DMS53 (cell line): Measurements from ENCODE around the gene MVB12B.
A peak's percentile ranks its signal among the peaks of the same experiment; 100 is the strongest.
"Not testable (repeated sequence)": the region's sequence is repeated elsewhere in the genome, so short reads cannot be mapped to it uniquely, and the experiment has no call there.

Source experiments
- DNase-seq: peaks from one replicate; lab custom pipeline; 2025; lab: John Stamatoyannopoulos, UW

The MVB12B gene, protein sequence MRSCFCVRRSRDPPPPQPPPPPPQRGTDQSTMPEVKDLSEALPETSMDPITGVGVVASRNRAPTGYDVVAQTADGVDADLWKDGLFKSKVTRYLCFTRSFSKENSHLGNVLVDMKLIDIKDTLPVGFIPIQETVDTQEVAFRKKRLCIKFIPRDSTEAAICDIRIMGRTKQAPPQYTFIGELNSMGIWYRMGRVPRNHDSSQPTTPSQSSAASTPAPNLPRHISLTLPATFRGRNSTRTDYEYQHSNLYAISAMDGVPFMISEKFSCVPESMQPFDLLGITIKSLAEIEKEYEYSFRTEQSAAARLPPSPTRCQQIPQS

DNA sequence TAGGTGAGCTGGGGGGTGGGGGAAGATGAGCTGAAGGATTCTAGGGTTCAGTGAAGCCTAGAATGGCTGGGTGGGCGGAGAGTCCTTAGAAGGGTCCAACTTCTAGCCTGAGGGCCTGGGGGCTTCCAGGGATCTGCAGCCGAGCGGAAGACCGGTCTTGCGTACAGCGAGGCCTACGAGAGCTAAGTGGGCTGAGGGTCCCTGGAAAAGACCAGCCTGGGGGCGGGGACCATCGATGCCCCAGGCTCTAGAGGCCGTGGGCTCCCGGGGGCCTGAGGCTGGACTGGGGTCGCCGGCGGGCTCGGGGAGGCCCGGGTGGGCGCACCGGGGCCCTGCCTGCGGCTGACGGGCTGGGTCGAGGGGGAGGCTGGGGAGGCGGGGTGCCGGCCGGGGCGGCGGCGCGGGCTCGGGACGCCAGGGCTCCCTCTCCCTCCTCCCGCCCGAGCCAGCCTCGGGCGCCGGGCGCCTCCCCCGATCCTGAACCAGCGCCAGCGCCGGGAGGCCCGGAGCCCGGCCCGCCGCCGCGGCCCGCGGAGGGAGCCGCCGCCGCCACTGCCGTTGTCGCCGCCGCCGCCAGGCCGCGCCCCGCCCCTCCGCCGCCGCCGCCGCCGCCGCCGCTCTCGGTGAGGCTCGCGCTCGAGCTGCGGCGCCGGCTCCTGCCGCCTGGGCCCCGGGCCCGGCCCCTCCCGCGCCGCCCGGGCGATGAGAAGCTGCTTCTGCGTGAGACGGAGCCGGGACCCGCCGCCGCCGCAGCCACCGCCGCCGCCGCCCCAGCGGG lies at the start of gene MVB12B:
Gene MVB12B, plus strand, starts transcription at position 602 of the 778 bp plus-strand sequence. Its CDS starts 101 bp downstream, at position 703.
- peak; percentile 73 for DNase-seq

DNA sequence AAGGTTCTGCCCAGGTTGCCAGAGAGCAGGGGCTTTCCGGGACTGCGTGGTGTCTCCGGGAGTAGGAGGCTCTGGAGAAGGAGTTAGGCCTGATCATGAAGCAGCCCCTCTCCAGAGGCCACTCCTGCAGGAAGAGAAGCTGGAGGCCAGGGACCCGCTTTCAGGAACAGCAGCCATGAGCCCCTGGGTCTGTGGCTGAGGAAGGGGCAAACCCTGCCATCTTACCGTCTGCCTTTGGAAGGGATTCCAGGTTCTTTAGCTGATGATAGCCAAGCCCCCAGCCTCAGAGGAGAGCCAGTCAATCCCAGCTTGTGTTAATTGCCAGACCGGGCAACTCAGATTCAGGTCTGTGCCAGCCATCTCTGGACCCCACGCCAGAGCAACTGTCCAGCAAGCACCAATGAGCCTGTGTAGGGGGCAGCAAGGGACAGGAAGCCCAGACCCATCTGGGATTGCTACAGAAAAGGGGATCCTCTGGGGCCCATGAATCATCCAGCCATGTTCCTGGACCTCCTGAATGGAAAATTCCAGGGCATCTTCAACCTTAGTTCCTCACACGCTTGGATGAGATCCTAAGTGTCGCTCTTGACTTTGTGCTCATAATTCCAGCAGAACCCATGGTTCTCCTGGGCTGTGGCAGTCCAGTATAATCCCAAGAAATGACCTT lies 42.7 kb upstream of the MVB12B start:
- peak; percentile 16 for DNase-seq

DNA sequence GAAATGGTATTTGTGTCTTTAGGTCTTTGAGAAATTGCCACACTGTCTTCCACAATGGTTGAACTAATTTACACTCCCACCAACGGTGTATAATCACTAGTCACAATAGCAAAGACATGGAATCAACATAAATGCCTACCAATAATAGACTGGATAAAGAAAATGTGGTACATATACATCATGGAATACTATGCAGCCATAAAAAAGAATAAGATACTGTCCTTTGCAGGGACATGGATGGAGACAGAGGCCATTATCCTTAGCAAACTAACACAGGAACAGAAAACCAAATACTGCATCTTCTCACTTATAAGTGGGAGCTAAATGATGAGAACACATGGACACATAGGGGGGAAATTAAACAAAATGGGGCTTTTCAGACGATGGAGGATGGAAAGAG lies 41.0 kb upstream of the MVB12B start:
- not testable (repeated sequence) for DNase-seq

DNA sequence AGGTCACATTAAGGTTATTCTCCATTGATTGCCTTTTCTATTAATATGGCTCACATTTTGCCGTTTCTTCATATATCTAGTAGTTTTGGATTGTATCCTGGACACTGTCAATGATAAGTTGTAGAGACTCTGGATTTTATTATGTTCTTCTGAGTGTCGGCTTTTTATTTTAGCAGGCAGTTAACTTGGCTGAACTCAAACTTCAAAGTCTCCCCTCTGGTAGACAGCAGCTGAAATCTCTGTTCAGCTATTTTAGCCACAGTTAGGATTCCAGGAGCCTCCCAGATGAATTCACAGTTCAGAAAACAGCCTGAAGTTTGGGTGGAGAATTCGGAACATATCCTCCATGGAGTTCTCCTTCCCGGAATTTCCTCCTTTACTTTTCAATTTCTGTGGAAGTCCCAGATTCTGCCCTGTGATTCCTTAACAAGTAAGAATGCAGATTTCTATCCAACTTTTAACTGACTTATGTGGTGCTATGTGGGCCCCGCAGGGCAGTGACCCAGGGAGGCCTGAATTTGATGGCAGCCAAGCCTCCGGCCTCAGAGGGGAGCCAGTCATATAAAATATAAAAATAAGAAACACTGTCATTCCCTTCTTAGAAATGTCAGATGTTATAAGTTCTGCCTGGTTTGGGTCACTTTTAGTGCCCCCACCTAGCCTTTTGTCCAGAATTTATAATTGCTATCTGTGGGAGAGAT lies 39.3 kb upstream of the MVB12B start:
- no peak for DNase-seq

DNA sequence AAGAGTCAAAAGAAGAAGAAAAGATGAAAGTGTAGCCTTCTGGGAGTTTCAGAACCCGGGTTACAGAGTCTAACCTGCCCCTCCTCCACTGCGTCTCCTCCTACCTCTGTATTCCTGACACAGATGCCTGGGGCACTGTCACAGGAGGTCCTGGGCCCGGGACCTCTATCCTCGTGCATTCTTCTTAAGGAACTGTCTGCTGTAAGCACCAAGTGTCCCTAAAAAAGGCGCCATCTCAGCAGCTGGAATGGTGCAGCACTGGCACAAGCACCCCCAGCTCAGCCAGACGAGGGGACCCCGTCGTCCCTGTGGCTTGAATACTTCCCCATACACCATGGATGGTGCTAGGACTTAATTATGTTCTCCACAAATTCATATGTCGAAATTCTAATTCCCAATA lies 35.8 kb upstream of the MVB12B start:
- no peak for DNase-seq

DNA sequence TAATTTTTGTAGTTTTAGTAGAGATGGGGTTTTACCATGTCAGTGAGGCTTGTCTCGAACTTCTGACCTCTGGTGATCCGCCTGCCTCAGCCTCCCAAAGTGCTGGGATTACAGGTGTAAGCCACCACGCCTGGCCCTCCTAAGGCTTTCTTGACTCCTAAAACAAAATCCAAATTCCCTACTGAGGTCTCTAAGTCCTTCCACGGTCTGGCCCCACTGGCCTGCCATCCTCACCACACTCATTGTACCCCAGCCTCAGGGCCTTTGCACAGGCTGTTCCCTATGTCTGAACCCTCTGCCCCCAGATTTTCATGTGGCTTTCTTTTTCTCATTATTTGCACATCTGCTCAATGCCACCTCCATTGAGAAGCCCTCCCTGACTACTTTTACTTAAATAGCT lies 34.7 kb upstream of the MVB12B start:
- DNase-seq: no peak

DNA sequence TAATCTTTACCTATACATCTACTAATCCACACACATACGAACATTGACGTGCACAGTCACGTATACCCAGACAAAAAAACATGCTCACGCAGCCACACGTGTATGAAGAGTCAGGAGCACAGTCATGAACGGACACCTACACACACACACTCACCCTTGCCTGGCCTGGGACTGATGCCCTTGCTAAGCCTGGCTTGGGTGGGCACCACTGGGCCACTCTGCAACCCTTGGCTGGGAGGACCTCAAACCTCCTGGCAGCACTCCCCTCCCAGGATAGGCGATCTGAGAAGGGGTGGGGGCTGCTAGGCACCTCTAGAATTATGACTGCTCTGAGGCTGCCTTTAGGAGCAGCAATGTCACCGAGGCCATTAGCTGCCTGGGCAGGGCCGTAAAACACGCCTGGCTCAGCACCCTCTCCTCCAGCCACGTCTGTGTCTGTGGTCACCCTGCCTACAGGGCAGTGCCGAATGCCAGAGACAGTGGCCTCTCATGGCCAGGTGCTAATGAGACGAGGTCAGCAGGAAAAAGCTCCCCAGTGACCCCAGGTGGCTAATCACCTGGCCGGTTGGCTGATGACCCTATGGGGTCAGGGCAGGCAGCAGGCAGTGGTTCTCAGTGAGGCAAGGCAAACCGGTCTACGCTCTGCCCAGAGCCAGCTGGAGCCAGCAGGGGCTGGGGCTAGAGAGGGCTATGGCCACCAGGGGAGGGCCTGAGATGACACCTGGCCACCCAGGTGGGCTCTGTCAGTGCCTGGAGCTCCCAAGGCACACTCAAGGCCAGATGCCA lies 33.7 kb upstream of the MVB12B start:
- DNase-seq: no peak

DNA sequence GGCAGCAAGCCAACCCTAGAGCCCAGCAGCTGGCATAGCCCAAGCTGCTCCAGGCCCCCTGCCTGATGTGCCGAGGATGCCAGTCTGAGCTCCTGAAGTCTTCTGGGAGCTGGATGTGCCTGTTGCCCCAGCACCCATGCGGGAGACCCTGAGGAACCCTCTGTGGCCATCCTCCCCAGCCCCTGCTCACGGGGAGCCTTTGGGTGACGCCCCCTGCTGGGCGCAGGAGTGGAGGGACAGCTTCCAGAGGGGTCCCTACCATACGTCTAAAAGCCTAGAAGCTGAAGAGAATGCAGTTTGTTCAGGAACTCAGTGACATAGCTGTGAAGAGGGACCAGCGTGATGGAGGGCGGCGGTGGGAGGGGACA lies 33.1 kb upstream of the MVB12B start:
- peak; percentile 12 for DNase-seq

DNA sequence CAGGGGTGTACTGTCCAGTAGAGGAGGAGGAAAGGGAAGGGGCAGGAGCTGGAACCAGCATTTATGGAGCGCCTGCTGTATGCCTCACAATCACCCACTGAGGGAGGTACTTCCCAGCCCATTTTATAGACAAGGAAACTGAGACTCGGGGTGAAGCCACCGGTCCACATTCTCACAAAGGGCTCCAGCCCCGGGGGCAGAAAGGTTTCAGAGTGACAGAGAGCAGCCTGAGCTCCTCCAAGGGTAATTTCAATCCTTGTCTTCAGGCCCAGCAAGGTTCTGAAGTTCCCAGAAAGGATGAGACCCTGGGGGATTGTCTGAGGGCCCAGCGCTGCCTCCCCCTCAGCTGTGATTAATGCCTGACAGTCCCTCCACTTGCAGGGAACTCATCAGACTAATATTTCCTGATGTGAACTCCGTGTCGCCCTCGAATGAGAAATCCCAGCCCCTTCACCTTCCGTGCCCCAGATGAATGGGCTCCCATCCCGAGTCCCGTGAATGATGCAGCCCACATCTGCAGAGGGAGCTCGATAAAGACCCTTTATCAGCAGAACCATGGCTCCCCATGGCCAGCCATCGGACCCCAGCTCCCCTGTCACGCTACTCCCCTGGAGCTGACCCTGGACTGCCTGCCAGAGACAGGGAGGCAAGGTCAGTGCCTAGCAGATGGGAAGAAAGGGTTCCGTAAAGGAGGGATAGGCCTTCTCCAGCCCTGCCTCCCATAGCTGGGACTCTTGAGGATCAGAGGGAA lies 32.1 kb upstream of the MVB12B start:
- DNase-seq: no peak

DNA sequence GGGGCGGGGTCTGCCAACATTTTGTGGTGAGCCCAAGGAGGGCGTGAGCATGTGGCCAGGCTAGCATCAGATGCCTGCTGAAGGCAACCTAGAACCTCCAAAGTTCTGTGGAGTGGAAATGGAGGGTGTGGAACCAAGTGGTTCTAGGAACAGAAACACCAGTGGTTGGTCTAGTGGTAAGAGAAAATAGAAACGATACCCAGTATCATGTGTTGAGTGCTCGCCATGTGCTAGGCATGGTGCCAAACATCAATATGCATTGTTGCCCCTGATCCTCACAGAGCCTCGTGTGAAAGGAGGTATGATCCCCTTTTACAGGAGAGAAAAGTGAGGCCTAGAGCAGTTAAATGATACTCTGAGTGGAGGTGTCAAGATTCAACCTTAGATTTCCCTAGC lies 31.5 kb upstream of the MVB12B start:
- no peak for DNase-seq

DNA sequence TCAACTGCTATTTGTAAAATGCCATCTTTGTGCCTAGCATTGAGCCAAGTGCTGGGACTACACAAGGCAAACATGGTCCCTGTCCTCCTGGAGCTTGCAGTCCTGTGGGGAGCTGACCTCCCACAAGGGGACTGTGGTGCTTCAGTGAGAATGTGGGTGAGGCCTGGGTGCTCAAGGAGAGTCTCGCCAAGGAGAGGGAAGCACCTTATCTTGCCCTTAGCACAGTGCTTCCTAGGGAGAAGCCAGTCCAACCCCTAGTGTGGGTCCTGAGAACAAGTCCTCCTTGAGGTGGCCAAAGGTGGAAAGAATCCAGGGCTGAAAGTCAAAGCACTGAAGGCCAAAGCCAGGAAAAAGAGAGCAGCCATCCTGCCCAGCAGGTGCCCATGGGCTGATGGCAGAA lies 31.1 kb upstream of the MVB12B start:
- no peak for DNase-seq

DNA sequence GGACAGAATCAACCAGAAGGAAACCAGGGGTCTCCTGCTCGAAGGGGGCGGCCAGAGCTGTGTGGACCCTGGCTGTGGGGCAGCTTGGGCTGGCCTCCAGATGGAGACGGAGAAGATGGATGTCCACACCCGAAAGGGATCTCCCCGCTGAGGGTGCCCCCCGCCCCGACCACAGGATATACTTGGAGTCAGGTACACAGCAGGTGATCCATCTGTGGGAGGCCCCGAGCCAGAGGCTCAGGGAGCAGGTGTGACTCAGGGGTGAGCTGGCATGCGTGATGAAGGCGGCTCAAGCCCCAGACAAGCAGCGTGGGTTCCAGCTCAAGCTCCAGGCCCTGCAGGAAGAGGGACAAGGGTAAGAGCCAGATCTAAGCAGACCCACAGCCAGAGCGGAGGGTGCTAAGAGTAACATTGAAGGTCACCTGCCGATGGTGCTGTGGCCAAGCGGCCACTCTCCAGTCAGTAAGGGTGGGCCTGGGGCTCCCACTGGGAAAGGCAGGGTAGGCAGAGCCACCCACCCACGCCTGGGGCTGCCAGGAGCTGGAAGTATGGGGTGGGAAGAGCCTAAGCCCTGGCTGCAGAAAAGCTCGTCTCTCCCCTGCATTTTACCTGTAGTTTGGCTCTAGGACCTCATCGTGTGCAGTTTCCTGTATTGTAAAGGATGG lies 30.6 kb upstream of the MVB12B start:
- DNase-seq: peak; percentile 25

DNA sequence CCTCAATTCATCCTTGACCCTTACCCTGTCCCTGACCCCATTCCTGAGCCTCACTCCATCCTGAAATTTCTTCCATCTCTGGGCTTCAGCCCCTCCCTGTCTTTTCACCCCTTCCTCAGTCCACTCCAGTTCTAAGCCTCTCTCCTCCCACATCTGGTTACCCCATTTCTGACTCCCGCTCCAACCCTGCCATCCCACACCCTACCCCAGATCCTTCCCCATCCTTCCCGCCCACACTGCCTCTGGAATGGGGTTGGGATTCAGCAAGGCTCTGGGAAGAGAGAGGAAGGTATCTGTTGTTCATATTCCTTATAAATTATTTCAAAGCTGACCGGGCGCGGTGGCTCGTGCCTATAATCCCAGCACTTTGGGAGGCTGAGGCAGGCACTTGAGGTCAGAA lies 29.9 kb upstream of the MVB12B start:
- no peak for DNase-seq

DNA sequence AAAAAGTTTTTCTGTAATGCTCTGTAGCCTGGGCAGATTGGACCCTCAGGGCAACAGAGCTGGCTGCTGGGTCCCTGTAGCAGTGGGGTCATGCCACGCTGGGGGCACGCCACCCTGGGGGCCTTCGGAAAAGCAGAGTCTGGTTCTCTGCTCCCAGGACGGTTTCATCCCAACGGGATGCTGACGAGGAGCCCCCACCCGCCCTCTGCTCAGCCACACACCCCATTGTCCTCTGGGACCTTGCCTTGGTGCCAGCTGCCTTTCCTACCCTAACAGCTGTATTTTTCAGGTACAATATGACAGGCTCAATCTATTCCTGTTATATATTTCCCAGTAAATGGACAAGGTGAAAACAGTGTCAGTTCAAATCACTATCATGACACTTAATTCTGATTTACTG lies 29.0 kb upstream of the MVB12B start:
- no peak for DNase-seq

DNA sequence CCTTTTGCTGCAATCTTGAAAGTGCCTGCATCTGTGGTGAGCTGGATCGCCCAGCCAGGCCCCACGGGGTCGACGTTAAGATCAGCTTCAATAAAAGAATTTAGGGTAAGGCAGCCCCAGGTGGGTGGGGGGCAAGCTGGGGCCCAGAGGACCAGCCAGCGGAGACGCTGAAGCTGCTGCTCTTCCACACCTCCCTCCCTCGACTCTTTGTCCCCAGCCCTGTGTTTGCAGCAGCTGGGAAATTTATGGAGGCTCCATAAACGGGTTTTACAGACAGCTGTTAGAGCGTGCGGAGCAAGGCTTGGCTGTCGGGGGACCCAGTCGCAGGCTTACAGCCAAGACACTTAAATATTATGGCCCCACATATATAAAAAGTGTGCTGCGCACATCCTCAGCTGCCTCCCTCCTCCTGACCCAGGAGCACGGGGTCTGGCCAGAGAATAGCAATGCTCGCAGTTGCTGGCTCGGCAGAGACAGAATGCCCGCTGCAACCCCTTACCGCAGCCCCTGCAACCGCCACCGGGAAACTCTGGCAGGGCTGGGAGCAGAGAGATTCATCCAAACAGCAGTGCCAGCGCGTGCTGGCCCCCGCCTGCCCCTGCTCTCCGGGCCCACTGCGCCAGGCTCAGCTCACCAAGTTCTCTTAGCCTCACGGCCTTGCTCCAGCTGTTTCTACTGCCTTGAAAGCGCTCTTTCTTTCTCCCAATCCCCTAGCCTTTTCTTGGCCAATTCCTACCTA lies 28.4 kb upstream of the MVB12B start:
- no peak for DNase-seq

DNA sequence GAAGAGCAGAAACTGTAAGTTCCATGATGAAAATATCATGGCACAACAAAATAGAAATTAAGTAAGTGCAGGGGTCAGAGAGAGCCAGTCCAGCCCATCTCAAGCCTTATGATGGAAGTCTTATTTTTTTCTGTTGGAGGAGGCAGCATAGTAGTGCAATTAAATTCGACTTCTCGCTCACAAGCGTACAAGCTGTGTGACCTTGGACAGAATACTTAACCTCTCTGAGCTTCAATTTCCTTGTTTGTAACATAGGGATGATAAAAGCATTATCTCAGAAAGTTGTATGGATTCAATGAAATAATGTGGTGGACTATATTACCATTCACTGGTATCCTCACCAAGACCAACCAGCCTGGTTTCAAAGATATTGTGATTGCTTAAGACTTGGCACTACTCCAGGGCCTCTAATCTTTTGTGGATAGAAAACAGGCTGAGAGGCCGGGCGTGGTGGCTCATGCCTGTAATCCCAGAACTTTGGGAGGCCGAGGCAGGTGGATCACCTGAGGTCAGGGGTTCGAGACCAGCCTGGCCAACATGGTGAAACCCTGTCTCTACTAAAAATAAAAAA lies 26.8 kb upstream of the MVB12B start:
- DNase-seq: no peak

DNA sequence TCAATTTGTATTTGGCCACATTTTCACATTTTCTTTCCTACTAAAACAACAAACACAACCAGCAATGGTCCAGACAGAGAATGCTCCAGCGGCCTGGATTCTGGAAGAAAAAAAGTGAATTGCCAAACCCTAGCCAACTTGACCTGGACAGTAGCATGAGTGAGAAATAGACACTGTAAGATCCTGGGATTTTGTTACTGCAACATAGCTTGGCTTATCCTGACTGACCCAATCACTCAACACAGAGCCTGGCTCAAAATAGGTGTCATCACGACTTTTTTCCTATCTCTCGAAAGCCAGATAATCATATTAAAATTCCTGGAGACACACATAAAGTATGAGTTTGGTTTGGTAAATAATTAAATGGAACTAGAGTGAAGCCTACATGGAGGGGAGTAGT lies 25.4 kb upstream of the MVB12B start:
- DNase-seq: no peak

DNA sequence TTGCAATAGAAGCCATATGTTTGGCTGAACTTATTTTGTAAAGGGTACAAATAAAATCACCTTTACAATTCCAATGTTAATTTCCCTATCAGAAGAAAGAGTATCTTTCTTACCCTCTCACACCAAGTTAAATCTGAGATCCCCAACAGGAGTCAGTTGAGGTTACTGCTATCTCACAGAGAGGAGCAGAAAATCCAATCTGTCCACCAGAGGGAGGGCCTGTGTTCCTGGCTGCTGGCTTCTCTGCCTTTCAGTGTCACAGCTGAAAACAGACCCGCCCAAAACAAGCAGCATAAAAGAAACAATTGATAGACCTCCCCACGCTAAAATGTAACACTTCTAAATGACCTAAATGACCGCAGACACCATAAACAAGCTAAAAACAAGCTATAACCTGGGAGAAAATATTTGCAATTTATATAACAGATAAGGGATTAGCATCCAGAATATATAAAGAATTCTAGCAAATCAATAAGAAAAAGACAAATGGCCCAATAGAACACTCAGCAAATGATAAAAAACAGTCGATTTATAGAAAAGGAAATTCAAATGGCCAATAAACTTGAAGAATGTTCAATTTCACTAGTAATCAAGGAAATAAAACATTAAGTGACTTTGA lies 24.5 kb upstream of the MVB12B start:
- peak; percentile 81 for DNase-seq

DNA sequence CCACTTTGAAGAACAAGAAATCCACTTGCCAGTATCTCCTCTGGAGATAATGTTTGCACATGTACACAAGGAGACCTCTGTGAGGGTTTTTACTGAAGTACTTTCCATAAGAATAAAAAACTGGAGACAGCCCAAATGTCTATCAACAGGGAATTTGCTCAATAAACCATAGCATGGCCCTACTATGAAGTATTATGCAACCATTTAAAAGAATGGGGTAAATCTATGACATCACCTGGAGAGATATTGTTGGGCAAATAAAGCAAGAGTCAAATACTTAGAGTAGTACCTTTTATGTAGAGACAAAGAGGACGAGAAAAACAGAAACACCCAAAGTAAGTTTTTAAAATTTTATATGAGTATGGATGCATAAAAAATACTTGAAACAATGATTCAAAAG lies 23.9 kb upstream of the MVB12B start:
- no peak for DNase-seq
